ENCODE measurements around the gene TPP2.

Gene TPP2

GRCh38 chr13:102680842-102681740 lies 84.3 kb downstream of the TPP2 start:
- DNase-seq (ENCODE audit: insufficient read length) (no peak), FAIRE-seq (peak; percentile 40)
- TF ChIP-seq POLR2A (IDR thresholded peaks at IDR 0.05; ENCODE audit: low read depth, low read length) (no peak), TAF1 (IDR thresholded peaks at IDR 0.05; ENCODE audit: borderline replicate concordance, low read depth, low read length) (no peak), POLR2AphosphoS5 (IDR thresholded peaks at IDR 0.05; ENCODE audit: low read depth, low read length) (peak; percentile 61; the same call in 1 of the 2 replicates)

GRCh38 chr13:102682211-102682610 lies 85.4 kb downstream of the TPP2 start:
- FAIRE-seq (no peak), DNase-seq (ENCODE audit: insufficient read length) (no peak)
- no peak for TF ChIP-seq TAF1 (IDR thresholded peaks at IDR 0.05; ENCODE audit: borderline replicate concordance, low read depth, low read length)
- no peak for TF ChIP-seq POLR2A (IDR thresholded peaks at IDR 0.05; ENCODE audit: low read depth, low read length)
- TF ChIP-seq POLR2AphosphoS5 (IDR thresholded peaks at IDR 0.05; ENCODE audit: low read depth, low read length) = no peak

DNA sequence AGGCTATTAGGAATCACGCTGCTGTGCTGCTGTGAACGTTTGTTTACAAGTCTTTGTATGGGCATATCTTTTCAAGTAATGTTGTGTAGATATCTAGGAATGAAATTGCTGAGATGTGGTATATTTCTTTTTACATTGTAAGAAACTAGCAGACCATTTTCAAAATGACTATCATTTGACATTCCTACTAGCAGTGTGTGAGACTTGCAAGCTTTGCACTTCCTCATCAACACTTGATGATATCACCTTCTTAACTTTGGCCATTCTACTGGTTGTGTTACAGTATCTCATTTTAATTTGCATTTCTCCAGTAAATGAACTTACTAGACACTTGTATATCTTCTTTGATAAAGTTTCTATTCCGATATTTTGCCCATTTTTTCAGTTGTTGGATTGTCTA lies 85.9 kb downstream of the TPP2 start:
- FAIRE-seq = peak; percentile 5
- TF ChIP-seq POLR2AphosphoS5 (IDR thresholded peaks at IDR 0.05; ENCODE audit: low read depth, low read length) = no peak
- no peak for TF ChIP-seq TAF1 (IDR thresholded peaks at IDR 0.05; ENCODE audit: borderline replicate concordance, low read depth, low read length)
- TF ChIP-seq POLR2A (IDR thresholded peaks at IDR 0.05; ENCODE audit: low read depth, low read length) = no peak
- DNase-seq (ENCODE audit: insufficient read length) = no peak

DNA sequence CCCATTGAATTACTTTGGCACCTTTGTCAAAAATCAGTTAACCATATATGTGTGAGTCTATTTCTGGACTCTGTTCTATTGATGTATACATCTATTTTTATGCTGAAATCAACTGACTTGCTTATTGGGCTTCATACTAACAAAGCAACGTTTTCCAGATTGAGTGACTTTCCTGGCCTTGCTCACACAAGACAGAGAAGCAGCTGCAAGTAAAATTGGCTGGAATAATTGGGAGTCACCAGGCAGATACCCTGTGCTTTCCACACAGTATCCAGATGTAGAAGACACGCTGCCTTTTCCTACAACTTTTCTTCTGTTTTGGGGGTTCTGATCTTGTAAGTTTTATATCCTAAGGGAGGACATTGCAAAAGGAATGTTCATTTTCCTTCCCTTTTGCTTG lies 86.9 kb downstream of the TPP2 start:
- DNase-seq (ENCODE audit: insufficient read length) = no peak
- TF ChIP-seq POLR2AphosphoS5 (IDR thresholded peaks at IDR 0.05; ENCODE audit: low read depth, low read length) (no peak), TAF1 (IDR thresholded peaks at IDR 0.05; ENCODE audit: borderline replicate concordance, low read depth, low read length) (no peak), POLR2A (IDR thresholded peaks at IDR 0.05; ENCODE audit: low read depth, low read length) (no peak)
- no peak for FAIRE-seq

DNA sequence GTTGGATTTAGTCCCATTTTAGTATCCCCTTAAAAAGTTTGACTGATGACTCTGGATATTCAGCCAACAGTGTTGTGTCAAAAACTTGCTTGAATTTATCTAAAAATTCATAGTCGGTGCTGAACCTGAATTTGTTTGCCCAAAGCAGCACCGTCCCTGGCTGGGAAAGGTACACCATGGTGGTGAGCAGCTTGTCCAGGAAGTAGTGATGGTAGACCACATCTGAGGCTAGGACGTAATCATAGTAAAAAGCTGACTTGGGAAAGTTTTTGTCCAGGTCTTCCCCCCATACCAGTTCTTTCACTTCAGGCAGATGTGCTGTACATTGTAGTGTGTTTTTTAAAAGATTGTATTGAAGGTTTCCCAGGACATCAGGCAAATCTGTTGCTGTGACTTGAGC lies 89.2 kb downstream of the TPP2 start:
- no peak for FAIRE-seq
- no peak for TF ChIP-seq POLR2AphosphoS5 (IDR thresholded peaks at IDR 0.05; ENCODE audit: low read depth, low read length)
- TF ChIP-seq POLR2A (IDR thresholded peaks at IDR 0.05; ENCODE audit: low read depth, low read length) = no peak
- TF ChIP-seq TAF1 (IDR thresholded peaks at IDR 0.05; ENCODE audit: borderline replicate concordance, low read depth, low read length) = no peak
- DNase-seq (ENCODE audit: insufficient read length) = no peak

- TF ChIP-seq POLR2A (IDR thresholded peaks at IDR 0.05; ENCODE audit: low read depth, low read length) = no peak
- TF ChIP-seq POLR2AphosphoS5 (IDR thresholded peaks at IDR 0.05; ENCODE audit: low read depth, low read length) = no peak
- TF ChIP-seq TAF1 (IDR thresholded peaks at IDR 0.05; ENCODE audit: borderline replicate concordance, low read depth, low read length) = no peak
- no peak for FAIRE-seq
- DNase-seq (ENCODE audit: insufficient read length) = no peak
Observed at GRCh38 chr13:102687520-102687919, 90.7 kb downstream of the TPP2 start.

DNA sequence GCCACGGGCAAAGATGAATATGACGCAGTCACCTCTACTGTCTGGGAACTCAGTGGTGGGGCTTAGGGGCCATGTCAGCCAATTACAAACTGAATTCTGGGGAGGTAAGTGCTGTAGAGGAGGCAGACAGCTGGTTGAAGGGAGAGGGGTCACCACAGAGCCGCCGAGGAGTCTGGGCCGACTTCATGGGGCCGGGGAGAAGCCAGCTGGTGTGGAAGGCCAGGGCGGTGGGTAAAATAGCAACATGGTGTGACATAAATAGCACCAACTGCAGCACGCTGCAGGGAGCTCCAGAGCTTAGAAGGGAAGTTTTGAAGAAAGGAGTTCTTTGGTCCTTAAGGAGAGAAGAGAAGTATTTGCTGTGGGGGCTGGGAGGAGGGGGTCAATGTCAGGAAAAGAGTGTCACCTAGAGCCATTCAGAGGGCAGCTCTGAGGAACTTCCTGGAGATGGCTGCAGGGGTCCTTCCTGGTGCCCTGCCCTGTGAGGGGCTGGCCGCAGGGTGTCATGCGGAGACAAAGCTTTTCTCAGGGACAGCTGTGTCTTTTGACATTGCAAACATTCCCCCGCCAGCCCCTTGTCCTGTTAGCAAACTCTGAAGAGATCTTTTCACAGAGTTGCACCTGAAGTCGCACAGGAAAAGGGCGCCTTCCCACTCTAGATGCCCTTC lies 91.7 kb downstream of the TPP2 start:
- DNase-seq (ENCODE audit: insufficient read length) (no peak), FAIRE-seq (no peak)
- no peak for TF ChIP-seq POLR2AphosphoS5 (IDR thresholded peaks at IDR 0.05; ENCODE audit: low read depth, low read length)

DNA sequence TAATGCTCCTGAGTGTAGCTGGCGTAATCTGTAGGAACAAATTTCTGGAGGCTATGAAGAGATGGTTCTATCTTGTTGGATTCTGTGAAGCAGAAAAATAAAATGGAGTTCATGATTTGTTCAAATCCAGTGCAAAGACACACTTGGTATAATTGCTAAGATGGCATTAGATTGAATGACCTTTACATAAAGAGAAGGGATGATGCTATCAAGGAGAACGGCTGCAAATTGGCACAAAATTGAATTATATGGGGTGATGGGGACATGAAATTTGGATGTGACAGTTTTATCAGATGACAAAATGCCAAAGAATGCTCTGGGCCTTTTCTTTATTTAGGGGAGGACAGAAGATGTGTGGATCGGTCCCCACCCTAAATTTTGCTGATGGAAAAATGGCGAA lies 94.1 kb downstream of the TPP2 start:
- TF ChIP-seq POLR2A (IDR thresholded peaks at IDR 0.05; ENCODE audit: low read depth, low read length) (no peak), POLR2AphosphoS5 (IDR thresholded peaks at IDR 0.05; ENCODE audit: low read depth, low read length) (no peak), TAF1 (IDR thresholded peaks at IDR 0.05; ENCODE audit: borderline replicate concordance, low read depth, low read length) (no peak)
- DNase-seq (ENCODE audit: insufficient read length) (no peak), FAIRE-seq (no peak)

DNA sequence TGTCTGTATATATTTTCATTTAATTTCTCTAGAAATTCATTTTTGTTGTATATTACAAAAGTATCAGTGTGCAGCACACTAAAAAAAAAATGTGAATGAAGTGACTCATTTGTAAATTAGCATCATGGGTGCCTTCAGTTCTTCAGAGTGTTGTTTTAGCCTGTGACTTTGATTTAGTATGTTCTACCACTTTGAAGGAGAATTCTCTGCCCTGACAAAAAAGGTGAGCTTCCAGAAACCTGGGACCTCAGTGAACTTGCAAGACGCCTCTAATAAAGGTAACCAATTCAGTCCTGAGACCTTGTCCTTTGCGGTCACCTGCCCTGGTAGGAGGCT lies 95.7 kb downstream of the TPP2 start:
- no peak for DNase-seq (ENCODE audit: insufficient read length)

DNA sequence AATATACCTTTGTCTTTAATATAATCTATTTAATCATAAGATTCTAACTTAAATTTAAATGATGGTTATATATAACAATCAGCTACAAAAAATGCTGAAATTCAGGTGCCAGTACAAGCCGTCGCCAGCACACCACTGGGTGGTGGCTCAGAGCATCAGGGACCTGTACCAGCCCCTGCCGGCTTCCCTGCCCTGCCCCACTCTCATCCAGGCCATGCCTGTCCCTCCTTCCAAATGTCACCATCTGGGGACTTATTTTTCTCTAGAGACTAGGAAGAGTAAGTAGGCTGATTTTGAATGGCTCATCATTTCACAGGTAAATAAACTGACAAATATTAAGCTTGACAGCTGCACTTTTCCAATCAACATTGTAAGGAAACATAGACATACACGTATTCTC lies 96.5 kb downstream of the TPP2 start:
- no peak for DNase-seq (ENCODE audit: insufficient read length)
- no peak for FAIRE-seq
- TF ChIP-seq POLR2AphosphoS5 (IDR thresholded peaks at IDR 0.05; ENCODE audit: low read depth, low read length) (no peak), POLR2A (IDR thresholded peaks at IDR 0.05; ENCODE audit: low read depth, low read length) (no peak), TAF1 (IDR thresholded peaks at IDR 0.05; ENCODE audit: borderline replicate concordance, low read depth, low read length) (no peak)

More for the DNA sequence above, 95.7 kb downstream of the TPP2 start:
- FAIRE-seq = no peak
- TF ChIP-seq POLR2A (IDR thresholded peaks at IDR 0.05; ENCODE audit: low read depth, low read length) (no peak), TAF1 (IDR thresholded peaks at IDR 0.05; ENCODE audit: borderline replicate concordance, low read depth, low read length) (no peak), POLR2AphosphoS5 (IDR thresholded peaks at IDR 0.05; ENCODE audit: low read depth, low read length) (no peak)

DNA sequence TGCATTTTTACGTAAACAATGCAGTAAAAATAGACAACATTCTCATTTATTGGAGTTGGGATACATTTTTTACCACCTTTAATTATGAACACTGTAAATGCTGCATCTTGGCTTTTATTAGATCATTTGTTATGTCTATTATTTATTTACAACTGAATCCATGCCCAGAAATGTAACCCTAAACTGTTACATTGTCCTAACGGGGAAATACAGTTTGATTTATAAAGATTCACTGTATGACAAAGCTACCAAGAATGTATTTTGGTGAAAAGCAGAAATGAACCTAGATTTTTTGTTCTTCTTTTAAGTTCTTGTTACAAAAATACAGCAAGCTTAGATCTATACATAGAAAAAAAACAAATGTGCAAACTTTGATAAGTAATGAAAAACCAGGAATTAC lies 97.0 kb downstream of the TPP2 start:
- TF ChIP-seq TAF1 (IDR thresholded peaks at IDR 0.05; ENCODE audit: borderline replicate concordance, low read depth, low read length) (no peak), POLR2A (IDR thresholded peaks at IDR 0.05; ENCODE audit: low read depth, low read length) (no peak)
- no peak for FAIRE-seq
- DNase-seq (ENCODE audit: insufficient read length) = no peak

GRCh38 chr13:102694937-102695336 lies 98.2 kb downstream of the TPP2 start, which contains the start of gene METTL21C:
TSS of gene METTL21C (minus strand) at chr13:102695044. CDS start at chr13:102694498, 546 bp downstream.
- DNase-seq (ENCODE audit: insufficient read length) = no peak
- no peak for TF ChIP-seq POLR2A (IDR thresholded peaks at IDR 0.05; ENCODE audit: low read depth, low read length)
- TF ChIP-seq POLR2AphosphoS5 (IDR thresholded peaks at IDR 0.05; ENCODE audit: low read depth, low read length) = no peak
- TF ChIP-seq TAF1 (IDR thresholded peaks at IDR 0.05; ENCODE audit: borderline replicate concordance, low read depth, low read length) = no peak
- FAIRE-seq = no peak

Measured in GM12892 (cell line).